ENCODE measurements around the gene PQBP1. TPM values are rescaled to one million over a fixed set of nuclear protein-coding genes. Genes with fewer than 3 reads are reported as not detected.

The PQBP1 gene
- polyA plus RNA-seq, 1 donor (not counting 4 experiments of a cell fraction or from before 2014, with no cell fraction given), result 79.0 TPM

GRCh38 chrX:48936429-48937053 is 38.8 kb downstream of the PQBP1 start:
- Histone ChIP-seq H3K36me3 (ENCODE audit: control insufficient read depth in 2 of 2, extremely low read depth in 1 of 2, insufficient read depth in 2 of 2, low read length in 2 of 2) (peaks cover 4 to 6% of the 10 kb centered on the region in 2 experiments), H3K27ac (ENCODE audit: control insufficient read depth, insufficient read depth, low read length) (no peak overlapping the region)
- FAIRE-seq, result no peak

DNA sequence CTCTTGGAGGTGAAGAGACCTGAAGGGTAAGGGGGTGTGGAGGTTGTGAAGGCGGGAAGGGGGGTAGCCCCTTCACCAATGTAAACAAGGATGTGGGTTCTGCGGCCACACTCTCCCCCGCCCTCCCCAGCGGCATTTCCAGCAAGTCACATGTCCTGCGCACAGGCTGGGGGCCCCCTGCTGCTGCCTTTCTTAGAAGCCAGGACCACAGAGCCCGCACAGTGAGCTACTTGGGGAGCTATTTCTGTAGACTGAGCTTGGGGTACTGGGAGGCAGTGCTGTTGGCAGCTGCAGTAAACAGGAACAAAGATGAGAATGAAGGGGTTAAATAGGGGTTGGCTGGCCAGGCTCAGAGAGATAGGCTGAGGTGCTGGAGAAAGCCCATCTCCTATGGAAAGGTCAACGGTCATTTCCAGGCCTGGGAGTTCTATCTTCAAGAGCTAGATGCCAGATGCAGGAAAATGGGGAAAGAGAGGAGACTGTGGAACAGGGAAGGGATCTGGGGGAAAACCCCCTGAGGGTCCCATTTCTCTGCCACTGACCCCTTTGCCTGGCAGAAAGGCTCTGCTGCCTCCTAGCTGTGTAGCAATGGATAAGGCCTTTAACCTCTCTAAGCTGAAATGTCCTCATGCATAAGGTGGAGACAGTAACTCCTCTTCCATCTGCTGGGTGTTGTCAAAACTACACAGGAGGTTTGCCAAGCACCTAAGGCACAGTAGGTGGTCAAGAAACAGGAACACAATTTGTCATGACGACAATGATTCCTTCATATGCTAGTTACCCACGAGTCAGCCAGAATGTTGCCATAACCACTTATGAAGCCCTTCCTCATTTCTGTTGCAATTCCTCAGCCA is 39.6 kb downstream of the PQBP1 start:
- Histone ChIP-seq H3K4me2 (ENCODE audit: control insufficient read depth, extremely low read depth, insufficient read depth, low read depth, low read length) (no peak overlapping the region), H3K36me3 (ENCODE audit: control insufficient read depth in 2 of 2, extremely low read depth in 1 of 2, insufficient read depth in 2 of 2, low read length in 2 of 2) (peaks cover 4 to 6% of the 10 kb centered on the region in 2 experiments), H3K79me2 (ENCODE audit: control insufficient read depth, insufficient read depth, low read length) (peaks cover 26% of the 10 kb centered on the region), H2AFZ (ENCODE audit: control insufficient read depth, low read length) (no peak overlapping the region), H3K27ac (ENCODE audit: control insufficient read depth, insufficient read depth, low read length) (no peak overlapping the region), H3K27me3 (ENCODE audit: control insufficient read depth, extremely low read depth, insufficient read depth, low read length) (no peaks in the 10 kb centered on the region), H3K9ac (ENCODE audit: control insufficient read depth, extremely low read depth, insufficient read depth, low read length) (no peak overlapping the region), H4K20me1 (ENCODE audit: control insufficient read depth, extremely low read depth, insufficient read depth, low read length) (no peaks in the 10 kb centered on the region), H3K4me3 (ENCODE audit: control insufficient read depth in 2 of 3, extremely low read depth in 1 of 3, insufficient read depth in 2 of 3, low read depth in 1 of 3, low read length in 3 of 3) (no peak overlapping the region), H3K9me3 (ENCODE audit: control insufficient read depth, low read depth, low read length) (no peaks in the 10 kb centered on the region), H3K9me1 (ENCODE audit: control insufficient read depth, extremely low read depth, insufficient read depth, low read length) (no peaks in the 10 kb centered on the region), H3K4me1 (ENCODE audit: control insufficient read depth, extremely low read depth, insufficient read depth, low read length) (no peaks in the 10 kb centered on the region)
- DNase-seq (ENCODE audit: low read depth, low spot score) (no peak), FAIRE-seq (no peak)
- dilution Hi-C loops (cut with MboI; ENCODE audit: extremely low pct_ligation_motif_present, low sequenced_read_pairs), result no loop called here
- TF ChIP-seq, protein P1, sequence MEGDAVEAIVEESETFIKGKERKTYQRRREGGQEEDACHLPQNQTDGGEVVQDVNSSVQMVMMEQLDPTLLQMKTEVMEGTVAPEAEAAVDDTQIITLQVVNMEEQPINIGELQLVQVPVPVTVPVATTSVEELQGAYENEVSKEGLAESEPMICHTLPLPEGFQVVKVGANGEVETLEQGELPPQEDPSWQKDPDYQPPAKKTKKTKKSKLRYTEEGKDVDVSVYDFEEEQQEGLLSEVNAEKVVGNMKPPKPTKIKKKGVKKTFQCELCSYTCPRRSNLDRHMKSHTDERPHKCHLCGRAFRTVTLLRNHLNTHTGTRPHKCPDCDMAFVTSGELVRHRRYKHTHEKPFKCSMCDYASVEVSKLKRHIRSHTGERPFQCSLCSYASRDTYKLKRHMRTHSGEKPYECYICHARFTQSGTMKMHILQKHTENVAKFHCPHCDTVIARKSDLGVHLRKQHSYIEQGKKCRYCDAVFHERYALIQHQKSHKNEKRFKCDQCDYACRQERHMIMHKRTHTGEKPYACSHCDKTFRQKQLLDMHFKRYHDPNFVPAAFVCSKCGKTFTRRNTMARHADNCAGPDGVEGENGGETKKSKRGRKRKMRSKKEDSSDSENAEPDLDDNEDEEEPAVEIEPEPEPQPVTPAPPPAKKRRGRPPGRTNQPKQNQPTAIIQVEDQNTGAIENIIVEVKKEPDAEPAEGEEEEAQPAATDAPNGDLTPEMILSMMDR (optimal IDR thresholded peaks at IDR 0.05 in 1 of 3, IDR thresholded peaks at IDR 0.05 in 1 of 3, conservative IDR thresholded peaks at IDR 0.05 in 1 of 3; ENCODE audit: extremely low read depth in 1 of 3, insufficient read depth in 2 of 3, low read length in 3 of 3), result no peak
- TF ChIP-seq EZH2 (IDR thresholded peaks at IDR 0.05; ENCODE audit: low read length), result no peak

More at GRCh38 chrX:48936429-48937053, 38.8 kb downstream of the PQBP1 start:
- no peaks in the 10 kb centered on the region for H4K20me1 ChIP-seq (ENCODE audit: control insufficient read depth, extremely low read depth, insufficient read depth, low read length)
- dilution Hi-C loops (cut with MboI; ENCODE audit: extremely low pct_ligation_motif_present, low sequenced_read_pairs), result no loop called here
- no peaks in the 10 kb centered on the region for H3K9me1 ChIP-seq (ENCODE audit: control insufficient read depth, extremely low read depth, insufficient read depth, low read length)
- no peak for DNase-seq (ENCODE audit: low read depth, low spot score)
- no peak overlapping the region for H2AFZ ChIP-seq (ENCODE audit: control insufficient read depth, low read length)
- no peaks in the 10 kb centered on the region for H3K4me1 ChIP-seq (ENCODE audit: control insufficient read depth, extremely low read depth, insufficient read depth, low read length)
- H3K27me3 ChIP-seq (ENCODE audit: control insufficient read depth, extremely low read depth, insufficient read depth, low read length), result no peaks in the 10 kb centered on the region
- H3K9ac ChIP-seq (ENCODE audit: control insufficient read depth, extremely low read depth, insufficient read depth, low read length), result no peak overlapping the region
- peaks cover 21% of the 10 kb centered on the region for H3K79me2 ChIP-seq (ENCODE audit: control insufficient read depth, insufficient read depth, low read length)
- no peak overlapping the region for H3K4me2 ChIP-seq (ENCODE audit: control insufficient read depth, extremely low read depth, insufficient read depth, low read depth, low read length)
- H3K9me3 ChIP-seq (ENCODE audit: control insufficient read depth, low read depth, low read length), result no peaks in the 10 kb centered on the region
- H3K4me3 ChIP-seq (ENCODE audit: control insufficient read depth in 2 of 3, extremely low read depth in 1 of 3, insufficient read depth in 2 of 3, low read depth in 1 of 3, low read length in 3 of 3), result no peak overlapping the region
- TF ChIP-seq EZH2 (IDR thresholded peaks at IDR 0.05; ENCODE audit: low read length), result no peak
- TF ChIP-seq, protein P1 (optimal IDR thresholded peaks at IDR 0.05 in 1 of 3, IDR thresholded peaks at IDR 0.05 in 1 of 3, conservative IDR thresholded peaks at IDR 0.05 in 1 of 3; ENCODE audit: extremely low read depth in 1 of 3, insufficient read depth in 2 of 3, low read length in 3 of 3), result no peak

Data from keratinocyte (primary cell).